ENCODE results near the gene ZNF853.

DNA sequence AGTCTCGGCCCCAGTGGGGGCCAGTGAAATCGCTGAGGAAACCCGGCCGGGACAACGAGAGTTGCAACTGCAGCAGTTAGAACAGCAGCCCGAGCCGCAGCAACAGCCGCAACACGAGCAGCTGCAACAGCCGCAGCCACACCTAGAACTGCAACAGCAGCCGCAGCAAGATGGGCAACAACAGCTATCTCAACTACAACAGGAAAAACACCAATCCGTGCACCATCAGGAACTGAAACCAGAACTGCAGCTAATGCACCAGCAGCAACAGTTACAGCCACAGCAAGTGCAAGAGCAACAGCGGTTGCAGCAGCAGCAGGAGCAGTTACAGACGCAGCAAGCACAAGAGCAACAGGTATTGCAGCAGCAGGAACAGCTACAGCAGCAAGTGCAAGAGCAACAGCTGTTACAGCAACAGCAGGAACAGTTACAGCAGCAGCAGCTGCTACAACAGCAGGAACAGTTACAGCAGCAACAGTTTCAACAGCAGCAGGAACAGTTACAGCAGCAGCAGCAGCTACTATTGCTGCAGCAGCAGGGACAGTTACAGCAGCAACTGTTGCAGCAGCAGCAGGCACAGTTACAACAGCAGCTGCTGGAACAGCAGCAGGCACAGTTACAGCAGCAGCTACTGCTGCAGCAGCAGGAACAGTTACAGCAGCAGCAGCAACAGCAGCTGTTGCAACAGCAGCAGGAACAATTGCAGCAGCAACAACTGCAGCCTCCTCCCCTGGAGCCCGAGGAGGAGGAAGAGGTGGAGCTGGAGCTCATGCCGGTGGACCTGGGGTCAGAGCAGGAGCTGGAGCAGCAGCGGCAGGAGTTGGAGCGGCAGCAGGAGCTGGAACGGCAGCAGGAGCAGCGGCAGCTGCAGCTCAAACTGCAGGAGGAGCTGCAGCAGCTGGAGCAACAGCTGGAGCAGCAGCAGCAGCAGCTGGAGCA is 6.1 kb downstream of the ZNF853 start:
- TF ChIP-seq, protein P1, sequence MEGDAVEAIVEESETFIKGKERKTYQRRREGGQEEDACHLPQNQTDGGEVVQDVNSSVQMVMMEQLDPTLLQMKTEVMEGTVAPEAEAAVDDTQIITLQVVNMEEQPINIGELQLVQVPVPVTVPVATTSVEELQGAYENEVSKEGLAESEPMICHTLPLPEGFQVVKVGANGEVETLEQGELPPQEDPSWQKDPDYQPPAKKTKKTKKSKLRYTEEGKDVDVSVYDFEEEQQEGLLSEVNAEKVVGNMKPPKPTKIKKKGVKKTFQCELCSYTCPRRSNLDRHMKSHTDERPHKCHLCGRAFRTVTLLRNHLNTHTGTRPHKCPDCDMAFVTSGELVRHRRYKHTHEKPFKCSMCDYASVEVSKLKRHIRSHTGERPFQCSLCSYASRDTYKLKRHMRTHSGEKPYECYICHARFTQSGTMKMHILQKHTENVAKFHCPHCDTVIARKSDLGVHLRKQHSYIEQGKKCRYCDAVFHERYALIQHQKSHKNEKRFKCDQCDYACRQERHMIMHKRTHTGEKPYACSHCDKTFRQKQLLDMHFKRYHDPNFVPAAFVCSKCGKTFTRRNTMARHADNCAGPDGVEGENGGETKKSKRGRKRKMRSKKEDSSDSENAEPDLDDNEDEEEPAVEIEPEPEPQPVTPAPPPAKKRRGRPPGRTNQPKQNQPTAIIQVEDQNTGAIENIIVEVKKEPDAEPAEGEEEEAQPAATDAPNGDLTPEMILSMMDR (IDR thresholded peaks at IDR 0.05), result no peak
- TF ChIP-seq POLR2AphosphoS5 (IDR thresholded peaks at IDR 0.05), result no peak

Data from suprapubic skin (tissue), 3 donors.